ENCODE data around the gene SPRR5.

DNA sequence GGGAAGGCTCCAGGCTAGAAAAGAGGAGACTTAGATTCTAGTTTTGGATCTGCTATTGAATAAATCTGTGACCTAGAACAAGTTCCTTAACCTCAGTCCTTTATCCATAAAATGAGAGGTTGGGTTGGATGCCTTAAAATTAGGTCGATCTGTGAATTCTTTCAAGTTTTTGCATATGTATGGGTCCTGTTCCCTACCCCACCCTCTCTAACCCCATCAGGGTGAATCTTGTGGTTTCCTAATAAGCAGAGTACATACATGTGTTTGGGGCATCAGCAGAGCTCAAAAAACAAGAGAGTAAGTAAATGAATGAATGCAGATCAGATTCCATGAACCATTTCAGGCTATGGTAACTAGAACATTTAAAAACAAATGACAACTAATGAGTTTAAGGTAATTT lies 29.7 kb downstream of the SPRR5 start:
- no peak for TF ChIP-seq CTCF (IDR thresholded peaks at IDR 0.05)
- no peak for TF ChIP-seq POLR2A (IDR thresholded peaks at IDR 0.05)
